ENCODE data around the gene PHOSPHO1.

The PHOSPHO1 gene

GRCh38 chr17:49195751-49196150 is 34.8 kb downstream of the PHOSPHO1 start (continued):
- TF ChIP-seq ZNF146 (tag by site-specific recombination; IDR thresholded peaks at IDR 0.05) (no peak), SCRT2 (tag by site-specific recombination; IDR thresholded peaks at IDR 0.05) (no peak), ZNF404 (tag by site-specific recombination; IDR thresholded peaks at IDR 0.05) (no peak), IKZF3 (tag by site-specific recombination; IDR thresholded peaks at IDR 0.05) (no peak), ZNF664 (tag by site-specific recombination; IDR thresholded peaks at IDR 0.05) (no peak)

GRCh38 chr17:49194297-49194607 is 36.3 kb downstream of the PHOSPHO1 start:
- POLR2A ChIA-PET: no interaction called here
- no peak overlapping the region for H3K27ac ChIP-seq (ENCODE audit: extremely low read depth, low read depth, low read length)
- CTCF ChIA-PET: interaction anchor here (0.6 to 2.4 kb wide), 4 partner anchors 33 to 362 kb away, joined by 3 to 15 read pairs (median 3); no protein-coding TSS in a partner anchor
- no peaks in the 10 kb centered on the region for H3K9me3 ChIP-seq (ENCODE audit: control insufficient read depth, insufficient read depth, low read depth, low read length)
- peaks cover 2% of the 10 kb centered on the region; the same call in 1 of the 2 replicates for H3K4me1 ChIP-seq (ENCODE audit: control insufficient read depth, insufficient read depth, low read length)
- TF ChIP-seq ZNF324 (tag by site-specific recombination; IDR thresholded peaks at IDR 0.05) (no peak), ZNF366 (tag by site-specific recombination; conservative IDR thresholded peaks at IDR 0.05) (peak; percentile 45; the same call in 1 of the 2 replicates), ZNF521 (tag by site-specific recombination; IDR thresholded peaks at IDR 0.05) (no peak), ZNF335 (tag by site-specific recombination; conservative IDR thresholded peaks at IDR 0.05) (no peak), HIC1 (tag by site-specific recombination; IDR thresholded peaks at IDR 0.05) (0 out of 2 replicates have a peak, but pooled peaks have one; percentile 17), ZNF391 (tag by site-specific recombination; IDR thresholded peaks at IDR 0.05; ENCODE audit: borderline replicate concordance, low read depth) (no peak), PRDM1 (tag by site-specific recombination; IDR thresholded peaks at IDR 0.05) (peak; percentile 52; the same call in 1 of the 2 replicates), GLIS1 (tag by site-specific recombination; IDR thresholded peaks at IDR 0.05) (no peak), ZSCAN5A (tag by site-specific recombination; IDR thresholded peaks at IDR 0.05) (no peak)
- no peaks in the 10 kb centered on the region for H3K36me3 ChIP-seq (ENCODE audit: control insufficient read depth in 2 of 2, insufficient read depth in 1 of 2, low read length in 2 of 2)
- H3K4me3 ChIP-seq (ENCODE audit: low read depth, low read length): no peak overlapping the region

- no peaks in the 10 kb centered on the region for H3K36me3 ChIP-seq (ENCODE audit: control insufficient read depth in 2 of 2, insufficient read depth in 1 of 2, low read length in 2 of 2)
- POLR2A ChIA-PET: interaction anchor here (0.7 to 1.6 kb wide), 4 partner anchors 15 to 1145 kb away, joined by 3 to 5 read pairs (median 4); partner anchors contain the start of gene NFE2L1
- peak overlapping the region; percentile 25; the same call in 1 of the 2 replicates for H3K27ac ChIP-seq (ENCODE audit: extremely low read depth, low read depth, low read length)
- CTCF ChIA-PET: interaction anchor here (0.6 to 2.4 kb wide), 7 partner anchors 10 to 363 kb away, joined by 3 to 15 read pairs (median 3); no protein-coding TSS in a partner anchor
- peaks cover 2% of the 10 kb centered on the region; the same call in 1 of the 2 replicates for H3K4me1 ChIP-seq (ENCODE audit: control insufficient read depth, insufficient read depth, low read length)
- no peaks in the 10 kb centered on the region for H3K9me3 ChIP-seq (ENCODE audit: control insufficient read depth, insufficient read depth, low read depth, low read length)
- H3K4me3 ChIP-seq (ENCODE audit: low read depth, low read length): peak overlapping the region; percentile 81
- TF ChIP-seq KLF10 (tag by site-specific recombination; IDR thresholded peaks at IDR 0.05) (no peak), ZXDB (tag by site-specific recombination; IDR thresholded peaks at IDR 0.05) (peak; percentile 4), ZNF19 (tag by site-specific recombination; IDR thresholded peaks at IDR 0.05; ENCODE audit: low read depth) (no peak), ZNF830 (tag by site-specific recombination; IDR thresholded peaks at IDR 0.05; ENCODE audit: low read depth) (no peak), ZBTB17 (tag by site-specific recombination; IDR thresholded peaks at IDR 0.05) (peak; percentile 88), ZNF521 (tag by site-specific recombination; IDR thresholded peaks at IDR 0.05) (0 out of 2 replicates have a peak, but pooled peaks have one; percentile 19), ZNF404 (tag by site-specific recombination; IDR thresholded peaks at IDR 0.05) (peak; percentile 47; the same call in 1 of the 2 replicates), ZFP69B (tag by site-specific recombination; IDR thresholded peaks at IDR 0.05) (peak; percentile 70), ZNF677 (tag by site-specific recombination; IDR thresholded peaks at IDR 0.05) (no peak), ZSCAN18 (tag by site-specific recombination; IDR thresholded peaks at IDR 0.05) (peak; percentile 12; the same call in 1 of the 2 replicates), ZNF37A (tag by site-specific recombination; IDR thresholded peaks at IDR 0.05) (no peak), ZBTB20 (tag by site-specific recombination; IDR thresholded peaks at IDR 0.05) (peak; percentile 15; the same call in 1 of the 2 replicates), ZNF623 (tag by site-specific recombination; IDR thresholded peaks at IDR 0.05) (0 out of 2 replicates have a peak, but pooled peaks have one; percentile 13), ZNF501 (tag by site-specific recombination; IDR thresholded peaks at IDR 0.05) (peak; percentile 30; the same call in 1 of the 2 replicates), ZBTB48 (tag by site-specific recombination; IDR thresholded peaks at IDR 0.05) (peak; percentile 100), ZNF423 (tag by site-specific recombination; IDR thresholded peaks at IDR 0.05) (peak; percentile 68; the same call in 1 of the 2 replicates), ZSCAN30 (tag by site-specific recombination; IDR thresholded peaks at IDR 0.05) (peak; percentile 30; the same call in 1 of the 2 replicates)
These were observed 36.9 kb downstream of the PHOSPHO1 start for GRCh38 chr17:49193513-49194296.

Data from HEK293 (cell line).